Neural cell (in vitro differentiated cells): ENCODE results near the gene DLG2. TPM values are rescaled to one million over a fixed set of nuclear protein-coding genes. Genes with fewer than 3 reads are reported as not detected.

Experiments
- H2AFZ ChIP-seq: fragments of 200-600, 300-800 bp; sonication (generic), shearing (Covaris generic); 2 replicates; pipeline ENCODE4 v1.6.0; 2014; ENCODE audit warnings: low read depth, mild to moderate bottlenecking, antibody characterized with exemption, low read length, moderate library complexity
- H3F3A ChIP-seq: fragments of 200-600 bp; shearing (Covaris generic); 2 replicates; pipeline ENCODE4 v1.6.1; 2016; ENCODE audit warnings: mild to moderate bottlenecking, moderate library complexity, mixed read lengths, antibody characterized with exemption, low read length; ENCODE audit not compliant: insufficient read depth, poor library complexity, severe bottlenecking
- H3K27ac ChIP-seq: fragments of 200-600, 300-800 bp; sonication (generic), shearing (Covaris generic); 2 replicates; pipeline ENCODE4 v1.5.1; 2014; ENCODE audit warnings: mild to moderate bottlenecking, low read length, moderate library complexity
- H3K27me3 ChIP-seq: fragments of 300-800, 200-600 bp; sonication (generic), shearing (Covaris generic); 2 replicates; pipeline ENCODE4 v1.6.0; 2014; ENCODE audit warnings: mild to moderate bottlenecking, low read depth, low read length, moderate library complexity; ENCODE audit not compliant: insufficient read depth
- H3K36me3 ChIP-seq: fragments of 300-800, 200-600 bp; sonication (generic), shearing (Covaris generic); 2 replicates; pipeline ENCODE4 v1.5.1; 2014; ENCODE audit warnings: mild to moderate bottlenecking, antibody characterized with exemption, low read length, moderate library complexity; ENCODE audit not compliant: insufficient read depth
- H3K4me2 ChIP-seq: fragments of 300-800, 200-600 bp; sonication (generic), shearing (Covaris generic); 2 replicates; pipeline ENCODE4 v1.6.0; 2014; ENCODE audit warnings: mild to moderate bottlenecking, low read length
- H3K4me3 ChIP-seq: fragments of 300-800, 200-600 bp; sonication (generic), shearing (Covaris generic); 2 replicates; pipeline ENCODE4 v1.5.1; 2014; ENCODE audit warnings: mild to moderate bottlenecking, low read length, moderate library complexity
- H3K79me2 ChIP-seq: fragments of 200-600 bp; shearing (Covaris generic); replicated peaks from 2 replicates; pipeline ENCODE4 v1.6.0; 2014; ENCODE audit warnings: mild to moderate bottlenecking, low read length, moderate library complexity; ENCODE audit not compliant: insufficient read depth
- H3K9ac ChIP-seq: fragments of 300-800, 200-600 bp; sonication (generic), shearing (Covaris generic); 2 replicates; pipeline ENCODE4 v1.6.1; 2016; ENCODE audit warnings: mild to moderate bottlenecking, low read length, mixed read lengths
- H3K9me2 ChIP-seq: fragments of 200-600 bp; shearing (Covaris generic); 2 replicates; pipeline ENCODE4 v1.6.1; 2016; ENCODE audit warnings: mild to moderate bottlenecking, low read length, mixed read lengths; ENCODE audit not compliant: insufficient read depth
- H3K9me3 ChIP-seq: fragments of 200-600, 300-800 bp; sonication (generic), shearing (Covaris generic); 2 replicates; pipeline ENCODE4 v1.6.1; 2016; ENCODE audit warnings: mild to moderate bottlenecking, mixed run types, low read length, moderate library complexity, mixed read lengths
- H4K20me1 ChIP-seq: fragments of 200-600 bp; shearing (Covaris generic); 2 replicates; pipeline ENCODE4 v1.6.1; 2016; ENCODE audit warnings: mild to moderate bottlenecking, mixed run types; ENCODE audit not compliant: insufficient read depth
- EP300 ChIP-seq: fragments of 450-650 bp; conservative IDR thresholded peaks from 2 replicates; pipeline ENCODE4 v1.6.1; 2014; ENCODE audit warnings: antibody characterized with exemption, mild to moderate bottlenecking, moderate library complexity; ENCODE audit not compliant: poor library complexity, severe bottlenecking
- EZH2 ChIP-seq: fragments of 200-600, 300-800 bp; shearing (Covaris generic), sonication (generic); IDR thresholded peaks from 2 replicates; pipeline ENCODE4 v1.6.1; 2014; ENCODE audit warnings: antibody characterized with exemption, low read length, borderline replicate concordance, mild to moderate bottlenecking; ENCODE audit not compliant: insufficient read depth, poor library complexity, severe bottlenecking
- MXI1 ChIP-seq: fragments of 450-650 bp; conservative IDR thresholded peaks from 2 replicates; pipeline ENCODE4 v1.6.1; 2014; ENCODE audit warnings: antibody characterized with exemption, mild to moderate bottlenecking; ENCODE audit not compliant: poor library complexity, severe bottlenecking
- POLR2AphosphoS5 ChIP-seq: IDR thresholded peaks from 2 replicates; pipeline ENCODE4 v1.6.1; 2012
- RAD21 ChIP-seq: fragments of 450-650 bp; conservative IDR thresholded peaks from 2 replicates; pipeline ENCODE4 v1.6.1; 2014; ENCODE audit warnings: antibody characterized with exemption, mild to moderate bottlenecking, moderate library complexity
- SMC3 ChIP-seq: fragments of 450-650 bp; conservative IDR thresholded peaks from 2 replicates; pipeline ENCODE4 v1.6.1; 2014; ENCODE audit warnings: antibody characterized with exemption, mild to moderate bottlenecking, moderate library complexity; ENCODE audit not compliant: poor library complexity
- TAF1 ChIP-seq: IDR thresholded peaks from 2 replicates; pipeline ENCODE4 v1.6.1; 2012; ENCODE audit warnings: low read depth
- polyA plus RNA-seq: library from polyadenylated mRNA; depleted of rRNA; stranded (reverse); fragments of >200 nt; gene quantifications from 2 replicates; pipeline ENCODE4 v1.2.3, GENCODE V29; 2014
- TF ChIP-seq, protein P1 (sequence below): IDR thresholded peaks from 2 replicates; pipeline ENCODE4 v1.6.1; 2012; ENCODE audit warnings: borderline replicate concordance
- TF ChIP-seq, protein P2 (sequence below): fragments of 450-650 bp; IDR thresholded peaks from 2 replicates; pipeline ENCODE4 v1.5.1; 2014; ENCODE audit warnings: antibody characterized with exemption, mild to moderate bottlenecking, moderate library complexity; ENCODE audit not compliant: poor library complexity, severe bottlenecking

DLG2 gene
- polyA plus RNA-seq, 1 donor from 2014 or later = 179 TPM

GRCh38 chr11:83785942-83786341 is 1841.2 kb downstream of the DLG2 start:
- Histone ChIP-seq H3K4me2 (no peak overlapping the region), H3K79me2 (no peaks in the 10 kb centered on the region), H3K27me3 (no peaks in the 10 kb centered on the region), H3K36me3 (no peaks in the 10 kb centered on the region), H3K9ac (no peak overlapping the region), H3F3A (no peaks in the 10 kb centered on the region), H3K27ac (no peak overlapping the region), H2AFZ (no peak overlapping the region), H4K20me1 (no peaks in the 10 kb centered on the region), H3K9me3 (no peaks in the 10 kb centered on the region), H3K9me2 (no peaks in the 10 kb centered on the region), H3K4me3 (no peak overlapping the region)
- TF ChIP-seq, protein P1, sequence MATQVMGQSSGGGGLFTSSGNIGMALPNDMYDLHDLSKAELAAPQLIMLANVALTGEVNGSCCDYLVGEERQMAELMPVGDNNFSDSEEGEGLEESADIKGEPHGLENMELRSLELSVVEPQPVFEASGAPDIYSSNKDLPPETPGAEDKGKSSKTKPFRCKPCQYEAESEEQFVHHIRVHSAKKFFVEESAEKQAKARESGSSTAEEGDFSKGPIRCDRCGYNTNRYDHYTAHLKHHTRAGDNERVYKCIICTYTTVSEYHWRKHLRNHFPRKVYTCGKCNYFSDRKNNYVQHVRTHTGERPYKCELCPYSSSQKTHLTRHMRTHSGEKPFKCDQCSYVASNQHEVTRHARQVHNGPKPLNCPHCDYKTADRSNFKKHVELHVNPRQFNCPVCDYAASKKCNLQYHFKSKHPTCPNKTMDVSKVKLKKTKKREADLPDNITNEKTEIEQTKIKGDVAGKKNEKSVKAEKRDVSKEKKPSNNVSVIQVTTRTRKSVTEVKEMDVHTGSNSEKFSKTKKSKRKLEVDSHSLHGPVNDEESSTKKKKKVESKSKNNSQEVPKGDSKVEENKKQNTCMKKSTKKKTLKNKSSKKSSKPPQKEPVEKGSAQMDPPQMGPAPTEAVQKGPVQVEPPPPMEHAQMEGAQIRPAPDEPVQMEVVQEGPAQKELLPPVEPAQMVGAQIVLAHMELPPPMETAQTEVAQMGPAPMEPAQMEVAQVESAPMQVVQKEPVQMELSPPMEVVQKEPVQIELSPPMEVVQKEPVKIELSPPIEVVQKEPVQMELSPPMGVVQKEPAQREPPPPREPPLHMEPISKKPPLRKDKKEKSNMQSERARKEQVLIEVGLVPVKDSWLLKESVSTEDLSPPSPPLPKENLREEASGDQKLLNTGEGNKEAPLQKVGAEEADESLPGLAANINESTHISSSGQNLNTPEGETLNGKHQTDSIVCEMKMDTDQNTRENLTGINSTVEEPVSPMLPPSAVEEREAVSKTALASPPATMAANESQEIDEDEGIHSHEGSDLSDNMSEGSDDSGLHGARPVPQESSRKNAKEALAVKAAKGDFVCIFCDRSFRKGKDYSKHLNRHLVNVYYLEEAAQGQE = no peak
- TF ChIP-seq SMC3 (no peak), POLR2AphosphoS5 (no peak), RAD21 (no peak), EZH2 (no peak), MXI1 (no peak), TAF1 (no peak), EP300 (no peak)
- TF ChIP-seq, protein P2, sequence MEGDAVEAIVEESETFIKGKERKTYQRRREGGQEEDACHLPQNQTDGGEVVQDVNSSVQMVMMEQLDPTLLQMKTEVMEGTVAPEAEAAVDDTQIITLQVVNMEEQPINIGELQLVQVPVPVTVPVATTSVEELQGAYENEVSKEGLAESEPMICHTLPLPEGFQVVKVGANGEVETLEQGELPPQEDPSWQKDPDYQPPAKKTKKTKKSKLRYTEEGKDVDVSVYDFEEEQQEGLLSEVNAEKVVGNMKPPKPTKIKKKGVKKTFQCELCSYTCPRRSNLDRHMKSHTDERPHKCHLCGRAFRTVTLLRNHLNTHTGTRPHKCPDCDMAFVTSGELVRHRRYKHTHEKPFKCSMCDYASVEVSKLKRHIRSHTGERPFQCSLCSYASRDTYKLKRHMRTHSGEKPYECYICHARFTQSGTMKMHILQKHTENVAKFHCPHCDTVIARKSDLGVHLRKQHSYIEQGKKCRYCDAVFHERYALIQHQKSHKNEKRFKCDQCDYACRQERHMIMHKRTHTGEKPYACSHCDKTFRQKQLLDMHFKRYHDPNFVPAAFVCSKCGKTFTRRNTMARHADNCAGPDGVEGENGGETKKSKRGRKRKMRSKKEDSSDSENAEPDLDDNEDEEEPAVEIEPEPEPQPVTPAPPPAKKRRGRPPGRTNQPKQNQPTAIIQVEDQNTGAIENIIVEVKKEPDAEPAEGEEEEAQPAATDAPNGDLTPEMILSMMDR = no peak

DNA sequence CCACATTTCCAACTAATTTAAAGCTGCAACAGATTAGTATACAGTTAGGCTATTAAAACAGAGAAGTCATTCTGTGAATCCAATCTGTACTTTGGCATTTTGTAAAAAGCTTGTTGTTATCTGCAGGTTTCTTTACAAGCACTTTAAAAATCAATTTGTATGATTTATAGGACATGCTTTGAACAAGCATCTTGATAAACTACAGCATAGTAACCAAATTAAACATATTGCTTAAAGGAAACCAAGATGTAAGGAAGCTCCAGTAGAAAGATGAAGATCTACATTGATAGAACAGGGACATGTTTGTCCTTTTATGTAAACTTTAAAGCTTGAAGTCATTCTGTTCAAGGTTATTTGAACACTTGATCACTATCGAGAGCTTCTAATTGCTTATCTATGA is 1842.7 kb downstream of the DLG2 start:
- Histone ChIP-seq H4K20me1 (no peaks in the 10 kb centered on the region), H2AFZ (no peak overlapping the region), H3K79me2 (no peaks in the 10 kb centered on the region), H3K27ac (no peak overlapping the region), H3K9me2 (no peaks in the 10 kb centered on the region), H3F3A (no peaks in the 10 kb centered on the region), H3K9ac (no peak overlapping the region), H3K27me3 (no peaks in the 10 kb centered on the region), H3K9me3 (no peaks in the 10 kb centered on the region), H3K4me2 (no peak overlapping the region), H3K36me3 (no peaks in the 10 kb centered on the region), H3K4me3 (no peak overlapping the region)
- TF ChIP-seq EZH2 (no peak), MXI1 (no peak), TAF1 (no peak), RAD21 (no peak), POLR2AphosphoS5 (no peak), SMC3 (no peak)
- TF ChIP-seq, protein P1 = no peak
- TF ChIP-seq, protein P2 = no peak
